ENCODE measurements around the gene C4orf50. TPM values are rescaled to one million over a fixed set of nuclear protein-coding genes. Genes with fewer than 3 reads are reported as not detected.
A peak's percentile ranks its signal among the peaks of the same experiment; 100 is the strongest.

The C4orf50 gene
- polyA plus RNA-seq, 3 donors = not detected

DNA sequence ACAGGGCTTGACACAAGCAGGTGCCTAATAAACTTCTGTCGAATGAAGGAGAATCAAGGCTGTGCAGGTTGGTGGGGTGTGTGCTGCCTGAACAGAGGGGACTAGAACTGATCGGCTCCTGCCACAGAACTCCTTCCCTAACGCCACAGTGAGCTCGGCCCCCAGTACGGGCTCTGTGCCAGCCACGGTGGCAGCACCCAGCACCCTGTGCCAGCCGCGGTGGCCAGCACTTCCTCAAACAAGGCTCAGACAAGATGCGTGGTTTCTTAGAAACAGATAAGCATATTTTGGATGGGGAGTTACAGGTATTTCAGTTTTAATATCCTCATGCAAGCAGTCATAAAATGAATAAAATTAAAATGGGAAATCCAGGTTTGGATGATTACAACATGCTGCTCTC lies 26.0 kb upstream of the C4orf50 start:
- Histone ChIP-seq H3K27ac (ENCODE audit: low read depth in 1 of 2, low read length in 2 of 2) (no peak overlapping the region), H3K4me2 (replicated peaks; ENCODE audit: extremely low read depth, low read length, poor library complexity, severe bottlenecking) (no peak overlapping the region), H3K4me3 (replicated peaks in 1 of 3; ENCODE audit: low read depth in 2 of 3, low read length in 3 of 3) (no peak overlapping the region), H3K4me1 (ENCODE audit: control insufficient read depth in 1 of 2, insufficient read depth in 2 of 2, low read length in 2 of 2) (no peaks in the 10 kb centered on the region), H3K27me3 (ENCODE audit: control insufficient read depth in 2 of 2, insufficient read depth in 2 of 2, low read length in 2 of 2) (no peaks in the 10 kb centered on the region), H4K20me1 (ENCODE audit: insufficient read depth, low read length) (no peaks in the 10 kb centered on the region), H2AFZ (ENCODE audit: insufficient read depth, low read depth, low read length, poor library complexity, severe bottlenecking) (no peak overlapping the region), H3K79me2 (ENCODE audit: insufficient read depth, low read length) (no peaks in the 10 kb centered on the region), H3K9ac (ENCODE audit: insufficient read depth, low read length, poor library complexity, severe bottlenecking) (no peak overlapping the region), H3K9me3 (replicated peaks in 1 of 2; ENCODE audit: control insufficient read depth in 1 of 2, insufficient read depth in 1 of 2, low read length in 2 of 2) (no peaks in the 10 kb centered on the region), H3K36me3 (replicated peaks in 1 of 2; ENCODE audit: control insufficient read depth in 1 of 2, insufficient read depth in 2 of 2, low read length in 2 of 2) (no peaks in the 10 kb centered on the region)
- Mint-ChIP-seq H3K4me3 (no peak overlapping the region), H3K4me1 (no peaks in the 10 kb centered on the region), H3K27ac (no peak overlapping the region), H3K9me3 (peaks cover 0 to 2% (median 0%) of the 10 kb centered on the region in 7 donors), H3K36me3 (no peaks in the 10 kb centered on the region), H3K27me3 (ENCODE audit: low read depth in 3 of 3) (peaks cover 5 to 15% (median 7%) of the 10 kb centered on the region in 3 donors)
- DNase-seq = no peak
- TF ChIP-seq, protein P1, sequence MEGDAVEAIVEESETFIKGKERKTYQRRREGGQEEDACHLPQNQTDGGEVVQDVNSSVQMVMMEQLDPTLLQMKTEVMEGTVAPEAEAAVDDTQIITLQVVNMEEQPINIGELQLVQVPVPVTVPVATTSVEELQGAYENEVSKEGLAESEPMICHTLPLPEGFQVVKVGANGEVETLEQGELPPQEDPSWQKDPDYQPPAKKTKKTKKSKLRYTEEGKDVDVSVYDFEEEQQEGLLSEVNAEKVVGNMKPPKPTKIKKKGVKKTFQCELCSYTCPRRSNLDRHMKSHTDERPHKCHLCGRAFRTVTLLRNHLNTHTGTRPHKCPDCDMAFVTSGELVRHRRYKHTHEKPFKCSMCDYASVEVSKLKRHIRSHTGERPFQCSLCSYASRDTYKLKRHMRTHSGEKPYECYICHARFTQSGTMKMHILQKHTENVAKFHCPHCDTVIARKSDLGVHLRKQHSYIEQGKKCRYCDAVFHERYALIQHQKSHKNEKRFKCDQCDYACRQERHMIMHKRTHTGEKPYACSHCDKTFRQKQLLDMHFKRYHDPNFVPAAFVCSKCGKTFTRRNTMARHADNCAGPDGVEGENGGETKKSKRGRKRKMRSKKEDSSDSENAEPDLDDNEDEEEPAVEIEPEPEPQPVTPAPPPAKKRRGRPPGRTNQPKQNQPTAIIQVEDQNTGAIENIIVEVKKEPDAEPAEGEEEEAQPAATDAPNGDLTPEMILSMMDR (IDR thresholded peaks at IDR 0.05) = no peak
- intact Hi-C loops (cut with micrococcal nuclease) = no loop called here
- 0% methylated on average over 1 of the region's 9 CpGs for WGBS (ENCODE audit: insufficient coverage)

DNA sequence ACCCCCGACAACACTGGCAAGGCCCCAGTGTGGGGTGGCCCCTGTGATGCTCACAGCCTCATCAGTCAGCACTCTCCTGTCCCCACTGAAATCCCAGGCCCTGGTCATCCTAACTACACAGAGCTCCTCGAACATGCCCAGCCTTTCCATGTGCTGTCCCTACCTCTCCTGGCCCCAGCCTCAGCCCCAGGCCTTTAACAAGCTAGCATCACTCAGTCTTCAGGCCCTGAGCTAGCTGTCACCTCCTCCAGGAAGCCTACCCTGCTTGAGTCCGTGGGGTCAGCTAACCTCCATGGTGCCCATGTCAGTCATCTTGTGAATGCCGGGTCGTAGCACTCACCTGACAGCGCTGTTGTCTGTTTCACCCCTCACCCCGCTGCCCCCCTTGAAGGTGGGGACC lies 25.6 kb upstream of the C4orf50 start:
- Mint-ChIP-seq H3K27me3 (ENCODE audit: low read depth in 3 of 3) (peaks cover 5 to 15% (median 7%) of the 10 kb centered on the region in 3 donors), H3K4me3 (no peak overlapping the region), H3K9me3 (peaks cover 0 to 2% (median 0%) of the 10 kb centered on the region in 7 donors), H3K4me1 (no peaks in the 10 kb centered on the region), H3K27ac (peak overlapping the region in 1 of 7 donors; percentile 42), H3K36me3 (no peaks in the 10 kb centered on the region)
- H3K27me3 ChIP-seq (ENCODE audit: control insufficient read depth in 2 of 2, insufficient read depth in 2 of 2, low read length in 2 of 2) = no peaks in the 10 kb centered on the region
- no peaks in the 10 kb centered on the region for H4K20me1 ChIP-seq (ENCODE audit: insufficient read depth, low read length)
- DNase-seq = no peak
- H3K27ac ChIP-seq (ENCODE audit: low read depth in 1 of 2, low read length in 2 of 2) = no peak overlapping the region
- no peak overlapping the region for H3K4me2 ChIP-seq (replicated peaks; ENCODE audit: extremely low read depth, low read length, poor library complexity, severe bottlenecking)
- no peak overlapping the region for H3K9ac ChIP-seq (ENCODE audit: insufficient read depth, low read length, poor library complexity, severe bottlenecking)
- TF ChIP-seq, protein P1 (IDR thresholded peaks at IDR 0.05) = no peak
- 79% methylated on average over 7 of the region's 7 CpGs for WGBS (ENCODE audit: insufficient coverage)
- H3K4me1 ChIP-seq (ENCODE audit: control insufficient read depth in 1 of 2, insufficient read depth in 2 of 2, low read length in 2 of 2) = no peaks in the 10 kb centered on the region
- intact Hi-C loops (cut with micrococcal nuclease) = no loop called here
- H3K4me3 ChIP-seq (replicated peaks in 1 of 3; ENCODE audit: low read depth in 2 of 3, low read length in 3 of 3) = no peak overlapping the region
- H3K9me3 ChIP-seq (replicated peaks in 1 of 2; ENCODE audit: control insufficient read depth in 1 of 2, insufficient read depth in 1 of 2, low read length in 2 of 2) = no peaks in the 10 kb centered on the region
- H3K79me2 ChIP-seq (ENCODE audit: insufficient read depth, low read length) = no peaks in the 10 kb centered on the region
- no peak overlapping the region for H2AFZ ChIP-seq (ENCODE audit: insufficient read depth, low read depth, low read length, poor library complexity, severe bottlenecking)
- no peaks in the 10 kb centered on the region for H3K36me3 ChIP-seq (replicated peaks in 1 of 2; ENCODE audit: control insufficient read depth in 1 of 2, insufficient read depth in 2 of 2, low read length in 2 of 2)
